A673 (cell line): Measurements from ENCODE around the gene NFATC1. TPM values are rescaled to one million over a fixed set of nuclear protein-coding genes. Genes with fewer than 3 reads are reported as not detected.

Source experiments
- BruUV-seq: library from RNA; stranded (reverse); fragments of 400-500 nt; replicated peaks from 2 replicates; lab custom pipeline; 2021; lab: Mats Ljungman, UMichigan
- CTCF ChIA-PET: fragments of 300-600 bp; sonication (Branson Sonifier 250); formaldehyde crosslinking; loops from one replicate; lab custom pipeline; 2022; ENCODE audit warnings: antibody characterized with exemption; lab: Charles Lee
- POLR2A ChIA-PET: fragments of 300-600 bp; sonication (Branson Sonifier 250); formaldehyde crosslinking; loops from one replicate; lab custom pipeline; 2022; ENCODE audit warnings: antibody characterized with exemption; ENCODE audit not compliant: low non-redundant PET; lab: Charles Lee
- DNase-seq: peaks from one replicate; pipeline ENCODE4 v3.0.0-alpha.2; 2015; ENCODE audit warnings: low spot score
- H3K27ac ChIP-seq: fragments of 200-600 bp; sonication (generic); 2 replicates; pipeline ENCODE4 v1.5.1; 2016; ENCODE audit warnings: mixed run types, low read depth, mild to moderate bottlenecking, mixed read lengths, antibody characterized with exemption, low read length; ENCODE audit not compliant: poor library complexity, severe bottlenecking
- H3K27me3 ChIP-seq: fragments of 200-600 bp; sonication (generic); replicated peaks from 2 replicates; pipeline ENCODE4 v1.6.1; 2017; ENCODE audit warnings: mixed run types, low read depth, mild to moderate bottlenecking, mixed read lengths, antibody characterized with exemption, low read length; ENCODE audit not compliant: insufficient read depth, poor library complexity
- H3K36me3 ChIP-seq: fragments of 200-600 bp; sonication (generic); 2 replicates; pipeline ENCODE4 v1.6.1; 2016; ENCODE audit warnings: mixed run types, mild to moderate bottlenecking, mixed read lengths, antibody characterized with exemption, low read length; ENCODE audit not compliant: insufficient read depth, poor library complexity, severe bottlenecking
- H3K4me1 ChIP-seq: fragments of 200-600 bp; sonication (generic); 2 replicates; pipeline ENCODE4 v1.6.1; 2017; ENCODE audit warnings: mixed run types, mild to moderate bottlenecking, mixed read lengths, antibody characterized with exemption, low read length; ENCODE audit not compliant: insufficient read depth, poor library complexity, severe bottlenecking
- H3K4me3 ChIP-seq: fragments of 200-600 bp; sonication (generic); 2 replicates; pipeline ENCODE4 v1.5.1; 2016; ENCODE audit warnings: low read depth, mixed run types, mild to moderate bottlenecking, mixed read lengths, low read length; ENCODE audit not compliant: poor library complexity, severe bottlenecking
- H3K9me3 ChIP-seq: fragments of 200-600 bp; sonication (generic); 2 replicates; pipeline ENCODE4 v1.6.1; 2016; ENCODE audit warnings: mixed run types, low read depth, mild to moderate bottlenecking, mixed read lengths, antibody characterized with exemption, low read length; ENCODE audit not compliant: poor library complexity, severe bottlenecking
- CTCF ChIP-seq: fragments of 300-800, 200-600 bp; sonication (generic); conservative IDR thresholded peaks from 2 replicates; pipeline ENCODE4 v1.5.1; 2017; ENCODE audit warnings: low read depth, mild to moderate bottlenecking, antibody characterized with exemption, low read length, moderate library complexity, mixed read lengths
- EZH2 ChIP-seq: fragments of 200-600 bp; sonication (generic); IDR thresholded peaks from 2 replicates; pipeline ENCODE4 v1.6.1; 2017; ENCODE audit warnings: borderline replicate concordance, low read depth, mild to moderate bottlenecking, mixed read lengths, antibody characterized with exemption, low read length; ENCODE audit not compliant: poor library complexity, severe bottlenecking
- intact Hi-C: fragments of 100-400 bp; cut with micrococcal nuclease; formaldehyde crosslinking; loops from one replicate; pipeline ENCODE4 v1.10.0; 2022; ENCODE audit not compliant: unreplicated experiment
- total RNA-seq: library from RNA; stranded (reverse); gene quantifications from 2 replicates; pipeline ENCODE4 v1.2.3, GENCODE V29; 2021

The NFATC1 gene
- total RNA-seq, 1 experiment from 2014 or later: 10.4 TPM

- Histone ChIP-seq H3K27ac (no peak overlapping the region), H3K27me3 (no peaks in the 10 kb centered on the region), H3K36me3 (no peaks in the 10 kb centered on the region), H3K9me3 (no peaks in the 10 kb centered on the region), H3K4me3 (no peak overlapping the region), H3K4me1 (peaks cover 24% of the 10 kb centered on the region)
- no peak for TF ChIP-seq EZH2
- no peak for TF ChIP-seq CTCF
- no TSS peak for BruUV-seq
- POLR2A ChIA-PET: no interaction called here
- DNase-seq: no peak
- CTCF ChIA-PET: interaction anchor here (0.7 kb wide), 1 partner anchor 36 kb away, joined by 3 read pairs; no protein-coding TSS in a partner anchor
- intact Hi-C loops: loop anchor here (10.0 kb wide), 1 partner anchor 637 kb away; the partner anchor contains the start of gene RBFA
These were observed 2.4 kb downstream of the NFATC1 start for GRCh38 chr18:79397830-79398761.

- BruUV-seq: no TSS peak
- Histone ChIP-seq H3K36me3 (no peaks in the 10 kb centered on the region), H3K9me3 (no peaks in the 10 kb centered on the region), H3K4me3 (peak overlapping the region; percentile 78), H3K27ac (peak overlapping the region; percentile 49), H3K27me3 (no peaks in the 10 kb centered on the region), H3K4me1 (peaks cover 31% of the 10 kb centered on the region)
- ChIA-PET POLR2A (no interaction called here), CTCF (no interaction called here)
- DNase-seq: no peak
- intact Hi-C loops: loop anchor here (10.0 kb wide), 1 partner anchor 635 kb away; the partner anchor contains the start of gene RBFA
- TF ChIP-seq CTCF (no peak), EZH2 (no peak)
These were observed 3.7 kb downstream of the NFATC1 start for GRCh38 chr18:79399275-79400081.

- Histone ChIP-seq H3K4me1 (peaks cover 27% of the 10 kb centered on the region), H3K9me3 (no peaks in the 10 kb centered on the region), H3K27me3 (no peaks in the 10 kb centered on the region), H3K27ac (peak overlapping the region; percentile 78), H3K4me3 (peak overlapping the region; percentile 78), H3K36me3 (no peaks in the 10 kb centered on the region)
- ChIA-PET CTCF (no interaction called here), POLR2A (no interaction called here)
- BruUV-seq: no TSS peak
- intact Hi-C loops: no loop called here
- peak; percentile 48 for DNase-seq
- TF ChIP-seq CTCF (no peak), EZH2 (no peak)
These were observed 4.4 kb downstream of the NFATC1 start for GRCh38 chr18:79400091-79400590.
